Keratinocyte (primary cell): ENCODE data around the gene MAP4K2.

Experiments
- CTCF ChIP-seq, 3 experiments: IDR thresholded peaks in 1 of 3; conservative IDR thresholded peaks in 1 of 3; optimal IDR thresholded peaks in 1 of 3; 2 replicates in 2 of 3; 3 replicates in 1 of 3; pipeline versions ENCODE3 to v1.5.1; 2011; ENCODE audit warnings: low read length in 3 of 3, mild to moderate bottlenecking in 3 of 3, moderate library complexity in 2 of 3, control low read depth in 1 of 3, inconsistent platforms in 1 of 3; ENCODE audit not compliant: insufficient read depth in 2 of 3; ENCODE audit errors: extremely low read depth in 1 of 3
- EZH2 ChIP-seq: IDR thresholded peaks from one replicate; pipeline ENCODE4 v1.6.1; 2012; ENCODE audit warnings: inconsistent platforms, mild to moderate bottlenecking, low read length, moderate library complexity

- TF ChIP-seq CTCF (optimal IDR thresholded peaks at IDR 0.05 in 1 of 3, IDR thresholded peaks at IDR 0.05 in 1 of 3, conservative IDR thresholded peaks at IDR 0.05 in 1 of 3; ENCODE audit: extremely low read depth in 1 of 3, insufficient read depth in 2 of 3, low read length in 3 of 3) (no peak), EZH2 (no peak)
Measured at GRCh38 chr11:64800303-64801157, 2.5 kb downstream of the MAP4K2 start.
